ENCODE data around the gene GP5.

- TF ChIP-seq CTCF (IDR thresholded peaks at IDR 0.05): no peak
- no peak for TF ChIP-seq POLR2A (IDR thresholded peaks at IDR 0.05)
- no peak for TF ChIP-seq EP300 (IDR thresholded peaks at IDR 0.05; ENCODE audit: low read depth)
Measured at GRCh38 chr3:194370753-194371152, 28.3 kb downstream of the GP5 start.
